ENCODE results near the gene EDC3.
"Not testable (repeated sequence)": the region's sequence is repeated elsewhere in the genome, so short reads cannot be mapped to it uniquely, and the experiment has no call there.

Gene EDC3

GRCh38 chr15:74710319-74711094 is 14.7 kb upstream of the EDC3 start:
- no peak for DNase-seq (ENCODE audit: low read depth)

GRCh38 chr15:74709892-74710291 is 14.1 kb upstream of the EDC3 start:
- DNase-seq (ENCODE audit: low read depth), result no peak

- peak; percentile 15 for DNase-seq (ENCODE audit: low read depth)
These were observed 13.2 kb upstream of the EDC3 start for GRCh38 chr15:74709011-74709410.

GRCh38 chr15:74696808-74697207 is 984 bp upstream of the EDC3 start:
- DNase-seq (ENCODE audit: low read depth), result no peak

- DNase-seq (ENCODE audit: low read depth), result no peak
These were observed 540 bp upstream of the EDC3 start for GRCh38 chr15:74696398-74696729.

GRCh38 chr15:74692327-74692726 is 3.5 kb downstream of the EDC3 start:
- DNase-seq (ENCODE audit: low read depth), result no peak

GRCh38 chr15:74683758-74684157 is 12.1 kb downstream of the EDC3 start:
- DNase-seq (ENCODE audit: low read depth), result no peak

GRCh38 chr15:74682954-74683353 is 12.9 kb downstream of the EDC3 start:
- DNase-seq (ENCODE audit: low read depth), result no peak

- no peak for DNase-seq (ENCODE audit: low read depth)
These were observed 15.4 kb downstream of the EDC3 start for GRCh38 chr15:74680456-74680855.

- no peak for DNase-seq (ENCODE audit: low read depth)
These were observed 19.0 kb downstream of the EDC3 start for GRCh38 chr15:74676801-74677200.

- DNase-seq (ENCODE audit: low read depth), result no peak
These were observed 21.7 kb downstream of the EDC3 start for GRCh38 chr15:74674161-74674560.

GRCh38 chr15:74669627-74670026 is 26.2 kb downstream of the EDC3 start:
- DNase-seq (ENCODE audit: low read depth), result no peak

GRCh38 chr15:74667975-74668374 is 27.8 kb downstream of the EDC3 start:
- no peak for DNase-seq (ENCODE audit: low read depth)

- DNase-seq (ENCODE audit: low read depth), result no peak
These were observed 31.2 kb downstream of the EDC3 start for GRCh38 chr15:74664670-74665069.

GRCh38 chr15:74664028-74664616 is 31.7 kb downstream of the EDC3 start:
- peak; percentile 14 for DNase-seq (ENCODE audit: low read depth)

- DNase-seq (ENCODE audit: low read depth), result no peak
These were observed 32.4 kb downstream of the EDC3 start for GRCh38 chr15:74663303-74664027.

GRCh38 chr15:74662064-74662860 is 33.6 kb downstream of the EDC3 start:
- no peak for DNase-seq (ENCODE audit: low read depth)

GRCh38 chr15:74661280-74661679 is 34.5 kb downstream of the EDC3 start:
- not testable (repeated sequence) for DNase-seq (ENCODE audit: low read depth)

- DNase-seq (ENCODE audit: low read depth), result peak; percentile 44
These were observed 38.0 kb downstream of the EDC3 start for GRCh38 chr15:74657846-74658245.

- no peak for DNase-seq (ENCODE audit: low read depth)
These were observed 38.8 kb downstream of the EDC3 start for GRCh38 chr15:74656935-74657535.

- no peak for DNase-seq (ENCODE audit: low read depth)
These were observed 40.4 kb downstream of the EDC3 start for GRCh38 chr15:74655424-74655823.
